ENCODE measurements around the gene KNOP1. TPM values are rescaled to one million over a fixed set of nuclear protein-coding genes. Genes with fewer than 3 reads are reported as not detected.

The KNOP1 gene, protein sequence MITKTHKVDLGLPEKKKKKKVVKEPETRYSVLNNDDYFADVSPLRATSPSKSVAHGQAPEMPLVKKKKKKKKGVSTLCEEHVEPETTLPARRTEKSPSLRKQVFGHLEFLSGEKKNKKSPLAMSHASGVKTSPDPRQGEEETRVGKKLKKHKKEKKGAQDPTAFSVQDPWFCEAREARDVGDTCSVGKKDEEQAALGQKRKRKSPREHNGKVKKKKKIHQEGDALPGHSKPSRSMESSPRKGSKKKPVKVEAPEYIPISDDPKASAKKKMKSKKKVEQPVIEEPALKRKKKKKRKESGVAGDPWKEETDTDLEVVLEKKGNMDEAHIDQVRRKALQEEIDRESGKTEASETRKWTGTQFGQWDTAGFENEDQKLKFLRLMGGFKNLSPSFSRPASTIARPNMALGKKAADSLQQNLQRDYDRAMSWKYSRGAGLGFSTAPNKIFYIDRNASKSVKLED
- 39.7 TPM for total RNA-seq (ENCODE audit: insufficient read depth, low replicate concordance)

DNA sequence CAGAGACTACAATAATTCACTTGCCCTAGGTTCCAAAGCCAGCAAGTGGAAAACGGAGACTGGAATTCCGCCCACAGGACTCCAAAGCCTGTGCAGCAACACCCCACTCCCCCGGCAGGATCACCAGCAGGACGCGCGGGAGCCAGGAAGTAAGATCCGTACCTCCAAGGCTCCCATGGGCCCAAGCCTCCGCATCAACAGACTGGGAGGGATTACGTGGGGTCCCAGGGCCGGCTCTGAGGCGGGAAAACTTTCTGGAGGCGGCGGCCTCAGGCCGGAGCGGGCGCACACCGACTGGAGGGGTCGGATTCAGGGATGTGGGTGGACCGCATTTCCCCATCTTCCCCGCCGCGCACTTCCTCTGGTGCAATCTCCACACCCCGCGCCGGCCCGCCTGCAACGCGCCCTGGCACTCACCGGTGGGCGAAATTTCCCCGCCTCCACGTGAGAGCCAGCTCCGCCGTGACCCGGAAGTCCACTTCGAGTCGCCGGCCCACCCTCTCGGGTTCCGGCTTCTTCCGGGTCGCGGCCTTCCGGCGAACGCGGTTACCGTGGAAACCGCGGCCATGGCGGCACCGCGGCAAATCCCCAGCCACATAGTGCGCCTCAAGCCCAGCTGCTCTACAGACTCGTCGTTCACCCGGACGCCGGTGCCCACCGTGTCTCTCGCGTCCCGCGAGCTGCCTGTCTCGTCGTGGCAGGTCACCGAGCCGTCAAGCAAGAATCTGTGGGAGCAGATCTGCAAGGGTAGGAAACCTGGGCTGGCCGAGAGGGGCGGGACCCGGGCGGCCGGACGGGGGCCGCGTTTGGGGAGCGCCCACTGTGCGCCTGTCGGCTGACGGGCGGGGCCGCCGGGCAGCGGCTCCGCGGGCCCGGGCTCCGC, at the start of gene KNOP1, which contains the start of gene IQCK:
TSS of gene KNOP1 (minus strand) at position 487 of the 883 bp plus-strand sequence. CDS start 3,192 bp downstream, outside the sequence.
TSS of gene IQCK (plus strand) at position 531 of the 883 bp plus-strand sequence. CDS start at position 567, 36 bp downstream.
- peak; percentile 94 for DNase-seq (ENCODE audit: low spot score)

- DNase-seq (ENCODE audit: low spot score), result no peak
Observed at GRCh38 chr16:19767497-19767896, 49.5 kb upstream of the KNOP1 start.

- no peak for DNase-seq (ENCODE audit: low spot score)
Observed at GRCh38 chr16:19766988-19767387, 49.0 kb upstream of the KNOP1 start.

DNA sequence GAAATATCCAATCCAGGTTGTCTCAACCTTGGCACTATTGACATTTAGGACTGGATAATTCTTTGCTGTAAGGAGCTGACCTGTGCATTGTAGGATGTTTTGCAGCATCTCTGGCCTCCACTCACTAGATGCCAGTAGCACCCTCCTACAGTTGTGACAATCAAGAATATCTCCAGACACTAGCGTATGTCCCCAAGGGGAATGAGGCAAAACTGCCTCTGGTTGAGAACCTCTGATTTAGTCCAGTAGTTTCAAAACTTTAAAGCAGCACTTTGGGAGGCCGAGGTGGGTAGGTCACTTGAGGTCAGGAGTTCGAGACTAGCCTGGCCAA, 48.5 kb upstream of the KNOP1 start:
- DNase-seq (ENCODE audit: low spot score), result no peak

- no peak for DNase-seq (ENCODE audit: low spot score)
Observed at GRCh38 chr16:19765860-19766553, 48.0 kb upstream of the KNOP1 start.

- DNase-seq (ENCODE audit: low spot score), result no peak
Observed at GRCh38 chr16:19760356-19761060, 42.5 kb upstream of the KNOP1 start.

GRCh38 chr16:19757762-19758595, 40.0 kb upstream of the KNOP1 start:
- DNase-seq (ENCODE audit: low spot score), result no peak

- no peak for DNase-seq (ENCODE audit: low spot score)
Observed at GRCh38 chr16:19757026-19757425, 39.0 kb upstream of the KNOP1 start.

DNA sequence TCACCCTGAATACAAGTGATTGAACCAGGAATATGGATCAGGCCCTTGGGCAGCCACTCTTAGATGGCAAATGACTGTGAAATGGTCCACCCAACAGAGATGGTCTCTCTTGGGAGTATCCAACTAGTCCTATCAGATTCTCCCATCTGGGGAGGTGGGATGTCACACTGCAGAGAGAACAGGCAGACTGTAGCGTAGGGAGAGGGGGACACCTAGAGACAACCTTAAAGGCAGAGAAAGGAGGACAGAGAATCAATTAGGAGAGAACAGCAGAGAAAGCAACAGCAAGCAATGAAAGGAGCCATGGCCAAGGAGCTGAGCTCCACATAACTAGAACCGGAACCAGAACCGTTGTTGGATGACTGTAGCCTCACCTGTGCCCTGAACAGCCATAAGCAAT, 37.2 kb upstream of the KNOP1 start:
- DNase-seq (ENCODE audit: low spot score), result no peak

GRCh38 chr16:19754644-19755036, 36.6 kb upstream of the KNOP1 start:
- no peak for DNase-seq (ENCODE audit: low spot score)

DNA sequence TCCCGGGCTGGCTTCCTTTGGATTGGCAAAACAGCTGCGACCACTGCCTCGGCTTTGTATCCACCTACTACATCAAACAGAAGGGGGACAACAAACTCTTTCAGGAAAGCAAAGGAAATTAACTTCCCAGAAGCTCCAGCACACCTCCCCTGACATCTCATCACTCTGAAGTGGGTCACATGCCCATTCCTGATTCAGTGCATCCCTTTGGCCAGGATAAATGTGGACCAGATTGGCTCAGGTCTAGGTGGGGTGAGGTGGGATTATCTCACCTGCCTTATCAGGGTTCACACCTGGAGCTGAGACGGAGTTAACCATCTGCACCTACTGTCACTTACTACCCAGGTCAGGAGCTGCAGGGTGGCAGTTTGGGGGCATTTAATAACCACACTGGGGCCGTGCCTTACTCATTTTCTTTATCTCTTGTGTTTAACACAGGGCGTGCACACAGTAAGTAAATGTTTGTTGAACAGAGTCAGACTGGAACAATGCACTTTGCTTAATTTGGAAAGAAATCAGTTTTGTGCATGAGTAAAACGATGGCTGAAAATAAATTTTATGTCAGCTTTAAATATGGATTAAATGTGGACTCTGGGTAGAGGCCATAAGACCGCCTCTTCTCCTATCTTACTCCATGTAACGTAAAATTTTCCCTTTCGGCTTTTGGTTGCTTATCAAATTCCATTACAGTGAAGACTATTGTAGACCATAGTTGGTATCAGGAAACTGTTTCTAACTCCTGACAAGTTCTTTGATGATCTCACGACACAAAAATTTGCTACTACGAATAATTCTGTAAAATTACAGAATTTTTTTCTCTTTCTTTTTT, 36.0 kb upstream of the KNOP1 start:
- DNase-seq (ENCODE audit: low spot score), result peak; percentile 85

DNA sequence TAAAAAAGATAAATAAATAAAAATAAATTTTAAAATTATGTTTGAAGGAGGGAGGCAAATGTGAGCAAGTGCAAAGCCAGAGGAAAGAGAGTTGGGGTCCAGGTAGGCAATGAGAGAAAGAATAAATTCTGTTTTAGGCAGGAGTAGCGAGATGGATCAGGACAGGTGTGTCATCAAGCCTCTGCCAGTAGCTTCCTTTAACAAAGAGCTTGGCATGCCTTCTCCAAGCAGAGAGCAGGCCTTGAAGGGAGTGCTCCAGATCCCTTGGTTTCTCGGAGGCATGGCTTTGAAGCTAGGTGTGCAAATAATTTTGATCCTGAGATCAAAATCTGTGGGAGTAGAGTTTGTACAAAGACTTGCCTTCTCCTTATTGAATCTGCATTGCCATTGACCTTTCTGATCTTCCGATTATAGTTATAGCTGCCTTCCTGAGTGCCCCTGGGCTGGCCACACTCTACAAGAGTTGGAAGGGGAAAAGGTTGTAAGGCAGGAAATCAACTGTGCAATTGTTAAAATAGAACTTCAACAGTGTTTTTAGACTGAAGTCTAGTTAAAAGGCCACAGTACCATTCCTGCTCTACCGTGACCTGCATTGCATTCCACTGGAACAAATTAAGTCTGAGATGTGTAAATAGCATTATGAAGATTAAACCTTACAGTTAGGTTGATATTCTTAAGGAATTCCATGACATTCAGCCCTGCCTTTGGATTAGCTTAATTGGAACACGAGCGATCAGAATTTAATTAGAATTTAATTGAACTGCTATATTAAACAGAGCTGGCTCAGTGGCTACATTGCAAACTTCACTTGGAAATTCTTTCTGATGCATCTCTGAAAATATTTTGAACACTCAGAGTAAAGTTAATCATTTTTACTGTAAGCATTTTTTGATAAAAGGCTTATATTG, 33.7 kb upstream of the KNOP1 start:
- no peak for DNase-seq (ENCODE audit: low spot score)

DNA sequence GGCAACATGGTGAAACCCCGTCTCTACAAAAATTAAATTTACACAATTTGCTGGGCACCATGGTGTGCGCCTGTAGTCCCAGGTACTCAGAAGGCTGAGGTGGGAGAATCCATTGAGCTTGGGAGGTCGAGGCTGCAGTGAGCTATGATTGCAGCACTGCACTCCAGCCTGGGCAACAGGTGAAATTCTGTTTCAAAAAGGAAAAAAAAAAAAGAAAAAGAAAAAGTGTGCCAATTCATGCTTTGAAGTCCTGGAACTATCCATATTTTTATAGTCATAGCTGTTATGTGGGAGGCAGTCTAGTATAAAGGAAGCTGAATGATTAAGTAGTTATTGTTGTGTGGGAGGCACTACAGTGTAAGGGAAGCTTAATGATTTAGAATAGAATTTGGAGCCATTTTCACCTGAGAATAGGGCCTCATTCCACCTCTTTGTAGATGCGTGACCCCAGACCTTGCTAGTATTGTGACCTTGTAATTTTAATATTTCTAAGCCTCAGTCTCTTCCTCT, 31.6 kb upstream of the KNOP1 start:
- DNase-seq (ENCODE audit: low spot score), result no peak

GRCh38 chr16:19748389-19749168, 30.6 kb upstream of the KNOP1 start:
- DNase-seq (ENCODE audit: low spot score), result peak; percentile 50

DNA sequence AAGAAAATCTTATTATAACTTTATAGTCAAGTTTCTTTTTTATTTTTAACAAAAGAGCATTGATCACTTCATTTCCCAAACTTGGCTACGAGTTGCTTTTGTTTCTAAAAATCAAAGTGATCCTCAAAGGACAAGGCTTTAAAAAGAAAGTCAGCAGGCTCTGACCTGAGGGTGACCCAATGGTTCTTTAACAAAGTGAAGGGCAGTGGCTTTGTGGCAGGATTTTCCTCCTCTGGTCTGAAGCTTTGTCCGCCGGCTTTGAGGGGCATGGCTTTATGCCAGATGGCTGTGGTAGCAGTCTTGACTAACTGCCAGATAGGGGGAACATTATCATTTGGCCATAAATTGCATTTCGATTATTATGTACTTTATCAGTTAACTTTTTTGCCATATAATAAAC, 28.5 kb upstream of the KNOP1 start:
- DNase-seq (ENCODE audit: low spot score), result no peak

DNA sequence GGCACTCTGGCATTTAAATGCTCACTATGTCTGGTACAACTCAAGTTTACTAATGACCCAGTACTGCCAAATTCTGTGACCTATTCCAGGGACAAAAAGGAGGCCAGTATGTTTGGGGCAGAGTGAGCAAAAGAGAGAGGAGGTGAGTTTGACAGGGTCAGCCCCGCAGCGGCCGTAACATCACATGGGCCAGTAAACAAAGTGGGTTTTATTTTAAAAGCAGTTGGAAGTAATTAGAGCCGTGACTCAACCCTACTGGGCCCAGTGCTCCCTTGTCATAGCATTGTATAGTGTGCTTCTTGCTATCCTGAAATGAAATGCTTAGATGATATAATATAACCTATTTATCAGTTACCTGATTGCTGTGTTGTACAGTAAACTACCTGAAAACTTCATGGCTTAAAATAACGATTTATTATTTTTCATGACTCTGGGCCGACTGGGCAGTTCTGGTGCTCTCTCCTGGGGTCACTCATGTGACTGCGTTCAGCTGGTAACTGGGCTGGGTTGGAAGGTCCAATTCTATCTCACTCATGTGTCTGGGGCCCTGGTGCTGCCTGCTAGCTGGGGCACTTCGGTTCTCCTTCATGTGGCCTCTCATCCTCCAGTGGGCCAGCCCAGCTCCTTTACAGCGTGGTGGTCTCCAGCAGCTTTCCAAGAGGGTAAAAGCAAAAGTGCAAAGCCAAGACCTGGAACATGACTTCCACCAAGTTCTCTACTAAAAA, 27.4 kb upstream of the KNOP1 start:
- no peak for DNase-seq (ENCODE audit: low spot score)

DNA sequence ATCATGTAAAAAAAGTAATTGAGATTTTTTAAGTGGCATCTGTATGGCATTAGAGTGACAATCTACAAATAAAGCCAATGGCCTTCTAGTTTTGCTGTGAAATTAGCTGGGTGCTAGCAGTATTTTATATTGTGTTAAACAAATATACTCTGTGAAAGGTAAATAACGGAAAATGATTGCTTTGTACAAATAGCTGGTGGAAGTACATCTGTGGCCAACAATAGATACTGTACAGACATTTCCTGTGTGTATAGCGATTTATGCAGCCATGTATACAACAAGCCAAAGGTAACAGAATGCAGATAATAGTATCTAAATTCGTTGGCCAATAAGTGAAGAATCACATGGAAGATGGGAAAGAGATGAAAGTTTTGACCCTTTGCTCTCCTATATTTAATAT, 26.6 kb upstream of the KNOP1 start:
- DNase-seq (ENCODE audit: low spot score), result no peak
